ENCODE results near the gene PCK1.
A peak's percentile ranks its signal among the peaks of the same experiment; 100 is the strongest.

Gene PCK1

DNA sequence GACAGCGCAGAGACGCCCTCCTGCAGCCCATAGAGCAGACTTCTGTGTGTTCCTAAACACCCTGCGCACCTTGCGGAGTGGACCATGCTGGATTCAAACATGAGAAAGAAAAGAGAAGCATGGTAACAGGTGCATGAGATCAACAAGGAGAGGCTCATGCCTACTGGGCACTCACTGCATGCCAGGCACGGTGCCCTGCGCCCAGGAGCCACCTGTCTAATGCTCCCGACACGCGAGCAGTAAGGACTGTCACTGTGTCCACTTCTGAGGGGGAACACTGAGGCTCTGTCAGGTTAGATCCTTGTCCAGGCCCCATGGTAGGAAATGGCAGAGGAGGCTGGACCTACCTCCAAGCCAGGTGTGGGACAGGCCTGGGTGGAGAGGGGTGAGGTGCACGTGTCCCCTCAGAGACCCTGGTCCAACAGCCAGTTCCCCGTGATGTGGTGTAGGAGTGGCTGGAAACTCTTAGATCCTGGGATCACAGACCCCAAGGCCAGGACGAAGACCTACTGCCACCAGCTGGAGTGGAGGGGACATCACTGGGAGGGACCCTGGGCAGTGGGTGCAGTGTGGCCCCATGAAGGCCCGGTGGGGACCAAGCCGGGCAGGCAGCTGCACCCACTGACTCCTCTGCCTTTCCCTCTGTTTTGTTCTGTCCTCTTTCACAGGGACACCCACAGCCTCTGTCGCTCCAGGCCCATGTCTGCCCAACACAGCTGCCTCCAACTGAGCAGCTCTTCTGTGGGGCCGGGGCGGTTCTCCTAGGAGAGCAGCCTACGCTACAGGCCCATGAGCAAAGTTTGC is 29.8 kb downstream of the PCK1 start:
- ChIA-PET POLR2A (no interaction called here), CTCF (no interaction called here)
- TF ChIP-seq, protein P1, sequence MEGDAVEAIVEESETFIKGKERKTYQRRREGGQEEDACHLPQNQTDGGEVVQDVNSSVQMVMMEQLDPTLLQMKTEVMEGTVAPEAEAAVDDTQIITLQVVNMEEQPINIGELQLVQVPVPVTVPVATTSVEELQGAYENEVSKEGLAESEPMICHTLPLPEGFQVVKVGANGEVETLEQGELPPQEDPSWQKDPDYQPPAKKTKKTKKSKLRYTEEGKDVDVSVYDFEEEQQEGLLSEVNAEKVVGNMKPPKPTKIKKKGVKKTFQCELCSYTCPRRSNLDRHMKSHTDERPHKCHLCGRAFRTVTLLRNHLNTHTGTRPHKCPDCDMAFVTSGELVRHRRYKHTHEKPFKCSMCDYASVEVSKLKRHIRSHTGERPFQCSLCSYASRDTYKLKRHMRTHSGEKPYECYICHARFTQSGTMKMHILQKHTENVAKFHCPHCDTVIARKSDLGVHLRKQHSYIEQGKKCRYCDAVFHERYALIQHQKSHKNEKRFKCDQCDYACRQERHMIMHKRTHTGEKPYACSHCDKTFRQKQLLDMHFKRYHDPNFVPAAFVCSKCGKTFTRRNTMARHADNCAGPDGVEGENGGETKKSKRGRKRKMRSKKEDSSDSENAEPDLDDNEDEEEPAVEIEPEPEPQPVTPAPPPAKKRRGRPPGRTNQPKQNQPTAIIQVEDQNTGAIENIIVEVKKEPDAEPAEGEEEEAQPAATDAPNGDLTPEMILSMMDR (IDR thresholded peaks at IDR 0.05; ENCODE audit: control extremely low read depth, extremely low read depth, low read depth, missing control alignments), result no peak
- no peak for DNase-seq (ENCODE audit: extremely low spot score)

DNA sequence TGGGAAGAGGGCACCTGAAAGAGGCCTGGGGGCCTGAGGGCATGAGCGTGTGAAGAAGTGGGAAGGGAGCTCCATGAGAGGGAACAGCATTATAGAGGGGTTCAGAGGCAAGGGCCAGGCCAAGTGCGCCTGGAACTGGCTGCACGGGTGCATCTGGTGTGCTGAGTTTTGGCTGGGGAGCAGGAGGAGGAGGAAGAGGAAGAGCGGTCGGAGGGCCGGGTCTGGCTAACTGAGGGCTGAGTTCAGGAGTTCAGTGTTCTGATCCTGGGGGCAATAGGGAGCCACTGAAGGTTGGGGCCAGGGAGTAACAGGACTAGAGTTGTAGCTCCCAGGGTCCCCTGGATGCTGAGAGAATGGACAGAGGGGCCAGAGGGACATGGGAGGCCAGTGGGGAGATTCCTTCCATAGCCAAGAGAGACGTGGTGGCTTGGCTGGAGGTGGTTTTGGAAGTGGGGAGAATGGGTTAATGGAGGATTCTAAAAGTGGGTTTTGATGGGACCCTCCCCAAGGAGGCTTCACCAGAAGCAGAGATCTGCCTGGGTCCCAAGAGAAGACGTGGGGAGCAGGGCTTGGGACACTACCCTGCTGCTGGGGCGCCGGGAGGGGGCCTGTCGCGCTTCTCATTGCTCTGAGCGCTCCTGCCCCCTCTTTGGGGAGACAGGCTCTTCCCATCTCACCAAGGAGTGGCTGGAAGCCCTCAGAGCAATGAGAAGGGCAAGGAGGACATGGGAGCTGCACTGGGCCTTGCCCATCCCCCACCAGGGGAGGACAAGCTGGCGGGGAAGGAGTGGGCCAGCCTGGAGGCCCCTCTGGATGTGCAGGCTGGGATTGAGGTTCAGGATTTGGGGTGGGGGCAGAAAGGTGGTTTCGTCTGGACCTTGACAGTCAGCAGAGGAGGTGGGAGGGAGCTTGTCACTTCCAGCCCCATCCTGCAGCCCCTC is 30.6 kb downstream of the PCK1 start:
- DNase-seq (ENCODE audit: extremely low spot score), result no peak
- CTCF ChIA-PET, result interaction anchor here (1.0 to 1.5 kb wide), 4 partner anchors 15 to 591 kb away, joined by 3 to 5 read pairs (median 4); no protein-coding TSS in a partner anchor
- TF ChIP-seq, protein P1 (IDR thresholded peaks at IDR 0.05; ENCODE audit: control extremely low read depth, extremely low read depth, low read depth, missing control alignments), result no peak
- POLR2A ChIA-PET, result no interaction called here

DNA sequence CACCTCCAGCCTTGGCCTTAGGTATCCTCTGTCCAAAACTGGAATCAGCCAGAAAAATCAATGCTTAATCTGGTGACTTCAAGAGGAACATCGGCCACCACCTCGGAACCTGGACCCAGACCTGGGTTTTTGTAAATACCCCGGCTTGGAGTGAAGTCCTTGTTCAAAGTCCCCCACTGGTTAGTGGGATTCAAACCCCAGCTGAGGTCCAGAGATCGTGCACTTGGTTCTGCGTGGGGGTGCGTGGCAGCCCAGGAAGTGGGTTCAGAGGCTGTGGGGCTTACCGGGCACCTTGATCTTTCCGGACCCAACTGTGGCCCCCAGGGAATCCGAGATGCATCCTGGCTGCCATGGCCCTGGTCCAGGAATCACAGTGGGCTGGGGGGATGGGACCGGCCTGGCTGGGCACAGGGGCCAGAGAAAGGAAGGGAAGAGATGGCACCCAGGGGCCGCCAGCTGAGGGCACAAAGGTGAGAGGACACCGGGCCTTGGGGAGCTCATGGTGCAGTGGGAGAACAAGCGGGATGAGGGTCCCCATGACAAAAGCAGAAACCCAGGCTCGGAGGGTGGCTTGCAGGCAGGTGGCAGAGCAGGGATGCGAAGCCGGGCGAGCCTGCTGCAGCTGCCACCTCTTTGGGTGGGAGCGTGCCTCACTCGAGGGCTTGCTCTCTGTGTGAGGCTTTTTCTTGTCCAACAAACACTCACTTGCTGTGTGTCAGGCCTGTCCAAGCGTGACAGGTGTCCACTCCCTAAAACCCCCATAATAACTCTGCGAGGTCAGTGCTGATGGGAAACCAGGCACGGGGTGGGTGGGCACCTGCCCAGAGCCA is 31.6 kb downstream of the PCK1 start:
- DNase-seq (ENCODE audit: extremely low spot score), result no peak
- CTCF ChIA-PET, result interaction anchor here (1.0 to 10.8 kb wide), 10 partner anchors 8 to 617 kb away, joined by 3 to 87 read pairs (median 4); no protein-coding TSS in a partner anchor
- POLR2A ChIA-PET, result no interaction called here
- TF ChIP-seq, protein P1 (IDR thresholded peaks at IDR 0.05; ENCODE audit: control extremely low read depth, extremely low read depth, low read depth, missing control alignments), result no peak

GRCh38 chr20:57593134-57593886 is 32.4 kb downstream of the PCK1 start:
- no peak for DNase-seq (ENCODE audit: extremely low spot score)
- TF ChIP-seq, protein P1 (IDR thresholded peaks at IDR 0.05; ENCODE audit: control extremely low read depth, extremely low read depth, low read depth, missing control alignments), result no peak
- ChIA-PET POLR2A (no interaction called here), CTCF (interaction anchor here (1.2 to 10.8 kb wide), 8 partner anchors 9 to 617 kb away, joined by 3 to 87 read pairs (median 4); no protein-coding TSS in a partner anchor)

GRCh38 chr20:57594092-57594951 is 33.4 kb downstream of the PCK1 start:
- TF ChIP-seq, protein P1 (IDR thresholded peaks at IDR 0.05; ENCODE audit: control extremely low read depth, extremely low read depth, low read depth, missing control alignments), result peak; percentile 67
- ChIA-PET POLR2A (no interaction called here), CTCF (interaction anchor here (0.6 to 10.8 kb wide), 16 partner anchors 12 to 1044 kb away, joined by 3 to 87 read pairs (median 4); no protein-coding TSS in a partner anchor)
- peak; percentile 78 for DNase-seq (ENCODE audit: extremely low spot score)

Measured in GM10248 (cell line).